Mesothelial cell of epicardium (in vitro differentiated cells): ENCODE data around the gene EFNA1. TPM values are rescaled to one million over a fixed set of nuclear protein-coding genes. Genes with fewer than 3 reads are reported as not detected.
"Not testable (repeated sequence)": the region's sequence is repeated elsewhere in the genome, so short reads cannot be mapped to it uniquely, and the experiment has no call there.

ENCODE experiments used
- DNase-seq, 2 experiments: peaks; one replicate each; pipeline ENCODE4 v3.0.0; 2021; ENCODE audit warnings: low spot score in 2 of 2; ENCODE audit not compliant: unreplicated experiment in 2 of 2
- H3K27ac Mint-ChIP-seq: 2 replicates; pipeline ENCODE4 v1.8.0; 2021; ENCODE audit warnings: mixed read lengths
- H3K27me3 Mint-ChIP-seq: 2 replicates; pipeline ENCODE4 v1.8.0; 2021; ENCODE audit warnings: low read depth, mixed read lengths
- H3K36me3 Mint-ChIP-seq: 2 replicates; pipeline ENCODE4 v1.8.0; 2021; ENCODE audit warnings: mixed read lengths
- H3K4me1 Mint-ChIP-seq: 2 replicates; pipeline ENCODE4 v1.8.0; 2021; ENCODE audit warnings: mixed read lengths
- H3K4me3 Mint-ChIP-seq: 2 replicates; pipeline ENCODE4 v1.8.0; 2021; ENCODE audit warnings: mild to moderate bottlenecking, moderate library complexity, mixed read lengths
- H3K9me3 Mint-ChIP-seq: 2 replicates; pipeline ENCODE4 v1.8.0; 2021; ENCODE audit warnings: mixed read lengths
- total RNA-seq: library from RNA; stranded (reverse); gene quantifications from 3 replicates; pipeline ENCODE4 v1.2.1, GENCODE V29; 2021
- TF ChIP-seq, protein P1 (sequence below): fragments of 200-600 bp; sonication (generic); IDR thresholded peaks from one replicate; pipeline ENCODE4 v1.5.0; 2021; ENCODE audit warnings: antibody characterized with exemption; ENCODE audit not compliant: unreplicated experiment

EFNA1 gene
- total RNA-seq, 1 donor from 2014 or later: 92.4 TPM

DNA sequence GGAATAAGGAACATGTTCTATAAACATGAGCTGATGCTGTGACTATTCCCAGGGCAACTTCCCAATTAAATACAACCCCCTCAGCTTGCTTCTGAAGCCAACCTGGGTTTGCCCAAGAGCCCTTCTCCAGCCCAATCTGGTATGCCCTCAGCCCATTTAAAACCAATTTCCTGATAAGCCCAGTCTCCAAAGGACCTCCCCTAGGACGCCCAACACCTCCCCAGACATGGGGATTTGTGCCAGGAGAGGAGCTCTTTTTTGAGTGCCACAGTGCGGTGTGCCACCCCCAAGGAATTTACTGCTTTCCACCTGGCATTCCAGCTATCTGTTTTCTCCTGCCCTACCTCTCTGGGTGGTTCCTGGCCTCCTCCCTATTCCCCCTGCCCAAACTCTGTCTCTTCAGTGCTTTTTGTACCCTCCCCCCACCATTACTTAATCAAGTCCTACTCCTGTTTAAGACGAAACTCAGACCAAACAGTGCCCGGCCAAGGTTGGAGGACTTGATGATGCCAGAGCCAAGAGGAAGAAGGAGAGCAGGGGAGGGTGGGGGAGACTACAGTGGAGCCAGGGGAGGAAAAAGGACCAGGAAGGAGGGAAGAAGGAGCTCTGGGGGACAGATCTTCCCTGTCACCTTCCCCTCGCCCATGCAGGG lies 11.4 kb upstream of the EFNA1 start:
- TF ChIP-seq, protein P1, sequence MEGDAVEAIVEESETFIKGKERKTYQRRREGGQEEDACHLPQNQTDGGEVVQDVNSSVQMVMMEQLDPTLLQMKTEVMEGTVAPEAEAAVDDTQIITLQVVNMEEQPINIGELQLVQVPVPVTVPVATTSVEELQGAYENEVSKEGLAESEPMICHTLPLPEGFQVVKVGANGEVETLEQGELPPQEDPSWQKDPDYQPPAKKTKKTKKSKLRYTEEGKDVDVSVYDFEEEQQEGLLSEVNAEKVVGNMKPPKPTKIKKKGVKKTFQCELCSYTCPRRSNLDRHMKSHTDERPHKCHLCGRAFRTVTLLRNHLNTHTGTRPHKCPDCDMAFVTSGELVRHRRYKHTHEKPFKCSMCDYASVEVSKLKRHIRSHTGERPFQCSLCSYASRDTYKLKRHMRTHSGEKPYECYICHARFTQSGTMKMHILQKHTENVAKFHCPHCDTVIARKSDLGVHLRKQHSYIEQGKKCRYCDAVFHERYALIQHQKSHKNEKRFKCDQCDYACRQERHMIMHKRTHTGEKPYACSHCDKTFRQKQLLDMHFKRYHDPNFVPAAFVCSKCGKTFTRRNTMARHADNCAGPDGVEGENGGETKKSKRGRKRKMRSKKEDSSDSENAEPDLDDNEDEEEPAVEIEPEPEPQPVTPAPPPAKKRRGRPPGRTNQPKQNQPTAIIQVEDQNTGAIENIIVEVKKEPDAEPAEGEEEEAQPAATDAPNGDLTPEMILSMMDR: no peak
- Mint-ChIP-seq H3K4me1 (peaks cover 11% of the 10 kb centered on the region), H3K27ac (no peak overlapping the region)

GRCh38 chr1:155117610-155118009 lies 10.1 kb upstream of the EFNA1 start:
- no peaks in the 10 kb centered on the region for H3K9me3 Mint-ChIP-seq
- H3K4me1 Mint-ChIP-seq: peaks cover 8% of the 10 kb centered on the region
- no peaks in the 10 kb centered on the region for H3K36me3 Mint-ChIP-seq
- TF ChIP-seq, protein P1: no peak
- H3K4me3 Mint-ChIP-seq: no peak overlapping the region
- peaks cover 3% of the 10 kb centered on the region for H3K27me3 Mint-ChIP-seq
- DNase-seq: no peak
- no peak overlapping the region for H3K27ac Mint-ChIP-seq

More for the DNA sequence above, 11.4 kb upstream of the EFNA1 start:
- H3K9me3 Mint-ChIP-seq: no peaks in the 10 kb centered on the region
- peaks cover 2% of the 10 kb centered on the region for H3K27me3 Mint-ChIP-seq
- DNase-seq: no peak
- H3K36me3 Mint-ChIP-seq: no peaks in the 10 kb centered on the region
- no peak overlapping the region for H3K4me3 Mint-ChIP-seq

GRCh38 chr1:155118090-155118489 lies 9.6 kb upstream of the EFNA1 start:
- not testable (repeated sequence) for H3K27ac Mint-ChIP-seq, H3K4me1 Mint-ChIP-seq, H3K9me3 Mint-ChIP-seq, H3K27me3 Mint-ChIP-seq, H3K36me3 Mint-ChIP-seq, DNase-seq, H3K4me3 Mint-ChIP-seq

- Mint-ChIP-seq H3K4me1 (peaks cover 19% of the 10 kb centered on the region), H3K4me3 (no peak overlapping the region)
Observed at GRCh38 chr1:155120253-155120652, 7.4 kb upstream of the EFNA1 start.

GRCh38 chr1:155121249-155121648 lies 6.4 kb upstream of the EFNA1 start:
- H3K36me3 Mint-ChIP-seq: no peaks in the 10 kb centered on the region
- TF ChIP-seq, protein P1: no peak
- peak overlapping the region; percentile 6 for H3K27ac Mint-ChIP-seq
- H3K27me3 Mint-ChIP-seq: peaks cover 18% of the 10 kb centered on the region
- peaks cover 25% of the 10 kb centered on the region for H3K4me1 Mint-ChIP-seq
- no peak for DNase-seq
- H3K4me3 Mint-ChIP-seq: no peak overlapping the region
- H3K9me3 Mint-ChIP-seq: no peaks in the 10 kb centered on the region

More at GRCh38 chr1:155120253-155120652, 7.4 kb upstream of the EFNA1 start:
- TF ChIP-seq, protein P1: no peak
- H3K36me3 Mint-ChIP-seq: no peaks in the 10 kb centered on the region
- H3K27me3 Mint-ChIP-seq: peaks cover 15% of the 10 kb centered on the region
- no peak overlapping the region for H3K27ac Mint-ChIP-seq
- DNase-seq: no peak
- no peaks in the 10 kb centered on the region for H3K9me3 Mint-ChIP-seq

DNA sequence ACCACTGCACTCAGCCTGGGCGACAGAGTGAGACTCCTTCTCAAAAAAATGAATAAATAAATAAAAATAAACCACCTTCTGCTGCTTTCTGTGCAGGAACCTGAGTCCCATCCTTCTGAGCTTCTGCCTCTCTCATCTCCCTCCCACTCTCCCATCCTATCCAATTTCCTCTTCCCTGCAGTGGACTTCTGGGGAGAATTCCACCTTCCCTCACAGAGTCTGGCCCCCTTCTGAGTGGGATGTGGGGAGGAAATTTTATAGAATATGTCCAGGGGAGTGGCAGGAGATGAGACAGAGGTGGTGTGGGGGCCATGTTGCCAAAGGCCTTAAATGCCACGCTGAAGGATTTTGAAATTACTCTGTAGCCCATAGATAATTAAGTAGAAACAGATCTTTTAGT lies 5.4 kb upstream of the EFNA1 start:
- peaks cover 34% of the 10 kb centered on the region for H3K4me1 Mint-ChIP-seq
- H3K4me3 Mint-ChIP-seq: no peak overlapping the region
- no peaks in the 10 kb centered on the region for H3K9me3 Mint-ChIP-seq
- TF ChIP-seq, protein P1: no peak
- H3K36me3 Mint-ChIP-seq: no peaks in the 10 kb centered on the region
- peaks cover 26% of the 10 kb centered on the region for H3K27me3 Mint-ChIP-seq
- H3K27ac Mint-ChIP-seq: no peak overlapping the region
- no peak for DNase-seq
